ENCODE measurements around the gene TPCN2. TPM values are rescaled to one million over a fixed set of nuclear protein-coding genes. Genes with fewer than 3 reads are reported as not detected.

Gene TPCN2
- total RNA-seq, 4 donors from 2014 or later, result 1.4 to 4.1 (median 3.3) TPM

- H3K27ac ChIP-seq, result no peak within 1 kb of the TSS
- H3K27me3 ChIP-seq, result peaks cover 0 to 11% (median 0%) of the 10 kb centered on the region in 3 donors
- in situ Hi-C loops (cut with MboI; ENCODE audit: low sequenced_read_pairs in 4 of 4) (no loop called here), intact Hi-C loops (cut with DNase I; ENCODE audit: low total_unique reads) (no loop called here)
- no peaks in the 10 kb centered on the region for H3K36me3 ChIP-seq
- peaks cover under 1 to 5% of the 10 kb centered on the region in 2 donors for H3K4me1 ChIP-seq
- peaks cover 0 to 3% (median 0%) of the 10 kb centered on the region in 3 donors for H3K9me3 ChIP-seq
- H3K4me3 ChIP-seq, result no peak within 1 kb of the TSS
- TF ChIP-seq POLR2A (IDR thresholded peaks at IDR 0.05) (no peak), CTCF (IDR thresholded peaks at IDR 0.05 in 4 of 5, conservative IDR thresholded peaks at IDR 0.05 in 1 of 5) (no peak)
- DNase-seq (no peak), ATAC-seq (no peak)
Measured at GRCh38 chr11:69155302-69156234, 106.8 kb downstream of the TPCN2 start, which contains the start of gene SMIM38. SMIM38 (plus strand) TSS chr11:69155935; CDS start chr11:69157847, 1,912 bp downstream.

- peaks cover 0 to 11% (median 0%) of the 10 kb centered on the region in 3 donors for H3K27me3 ChIP-seq
- TF ChIP-seq POLR2A (IDR thresholded peaks at IDR 0.05) (no peak), CTCF (IDR thresholded peaks at IDR 0.05 in 4 of 5, conservative IDR thresholded peaks at IDR 0.05 in 1 of 5) (no peak)
- ATAC-seq, result no peak
- H3K4me1 ChIP-seq, result peaks cover 4 to 8% of the 10 kb centered on the region in 2 donors
- no peak for DNase-seq
- intact Hi-C loops (cut with DNase I; ENCODE audit: low total_unique reads), result no loop called here
- H3K27ac ChIP-seq, result no peak overlapping the region
- in situ Hi-C loops (cut with MboI; ENCODE audit: low sequenced_read_pairs in 4 of 4), result no loop called here
- H3K4me3 ChIP-seq, result no peak overlapping the region
- no peaks in the 10 kb centered on the region for H3K36me3 ChIP-seq
- H3K9me3 ChIP-seq, result no peaks in the 10 kb centered on the region
Measured at GRCh38 chr11:69156235-69156639, 107.5 kb downstream of the TPCN2 start.

- DNase-seq (no peak), ATAC-seq (no peak)
- Histone ChIP-seq H3K36me3 (no peaks in the 10 kb centered on the region), H3K9me3 (no peaks in the 10 kb centered on the region), H3K4me1 (peaks cover 4 to 9% of the 10 kb centered on the region in 2 donors), H3K27me3 (peaks cover 0 to 11% (median 0%) of the 10 kb centered on the region in 3 donors), H3K27ac (no peak overlapping the region), H3K4me3 (no peak overlapping the region)
- TF ChIP-seq CTCF (IDR thresholded peaks at IDR 0.05 in 4 of 5, conservative IDR thresholded peaks at IDR 0.05 in 1 of 5) (no peak), POLR2A (IDR thresholded peaks at IDR 0.05) (no peak)
- in situ Hi-C loops (cut with MboI; ENCODE audit: low sequenced_read_pairs in 4 of 4), result no loop called here
- intact Hi-C loops (cut with DNase I; ENCODE audit: low total_unique reads), result no loop called here
Measured at GRCh38 chr11:69156673-69157155, 108.0 kb downstream of the TPCN2 start.

GRCh38 chr11:69157156-69157821 is 108.6 kb downstream of the TPCN2 start:
- H3K36me3 ChIP-seq, result no peaks in the 10 kb centered on the region
- in situ Hi-C loops (cut with MboI; ENCODE audit: low sequenced_read_pairs in 4 of 4), result no loop called here
- peak overlapping the region in 1 of 4 donors; percentile 21 for H3K4me3 ChIP-seq
- no peak for TF ChIP-seq CTCF (IDR thresholded peaks at IDR 0.05 in 4 of 5, conservative IDR thresholded peaks at IDR 0.05 in 1 of 5)
- TF ChIP-seq POLR2A (IDR thresholded peaks at IDR 0.05), result no peak
- H3K4me1 ChIP-seq, result peaks cover 4 to 9% of the 10 kb centered on the region in 2 donors
- H3K9me3 ChIP-seq, result no peaks in the 10 kb centered on the region
- ATAC-seq (no peak), DNase-seq (no peak)
- no peak overlapping the region for H3K27ac ChIP-seq
- H3K27me3 ChIP-seq, result peaks cover 0 to 11% (median 0%) of the 10 kb centered on the region in 3 donors
- intact Hi-C loops (cut with DNase I; ENCODE audit: low total_unique reads), result no loop called here

Measured in gastrocnemius medialis (tissue), 4 donors.